VCaP (cell line): Measurements from ENCODE around the gene ANO10.

Experiments used
- H3K27ac ChIP-seq: fragments of 450-650 bp; 2 replicates; pipeline ENCODE4 v1.5.1; 2017
- TF ChIP-seq, protein P1 (sequence below): fragments of 450-650 bp; conservative IDR thresholded peaks from 2 replicates; pipeline ENCODE4 v1.5.1; 2017; ENCODE audit warnings: mild to moderate bottlenecking, moderate library complexity

Gene ANO10

DNA sequence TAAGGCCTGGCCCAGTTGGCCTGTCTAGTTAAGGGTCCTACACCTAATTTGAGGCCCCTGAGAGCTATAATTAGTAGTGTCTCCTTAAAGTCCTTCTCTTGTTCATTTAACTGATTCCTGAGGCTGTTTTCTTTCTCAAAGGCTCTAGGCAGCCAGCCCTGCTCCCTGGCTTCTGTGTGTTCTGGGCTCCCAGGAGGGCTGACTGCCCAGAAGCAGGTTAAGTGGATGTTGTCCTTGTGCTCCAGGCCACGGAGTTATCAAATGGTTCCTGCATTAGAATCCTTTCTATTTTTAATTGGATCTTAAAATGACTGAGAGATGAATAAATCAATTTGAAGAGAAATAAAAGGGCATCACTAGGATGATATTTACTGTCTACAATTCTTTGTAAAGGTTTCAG, 195.4 kb downstream of the ANO10 start:
- TF ChIP-seq, protein P1, sequence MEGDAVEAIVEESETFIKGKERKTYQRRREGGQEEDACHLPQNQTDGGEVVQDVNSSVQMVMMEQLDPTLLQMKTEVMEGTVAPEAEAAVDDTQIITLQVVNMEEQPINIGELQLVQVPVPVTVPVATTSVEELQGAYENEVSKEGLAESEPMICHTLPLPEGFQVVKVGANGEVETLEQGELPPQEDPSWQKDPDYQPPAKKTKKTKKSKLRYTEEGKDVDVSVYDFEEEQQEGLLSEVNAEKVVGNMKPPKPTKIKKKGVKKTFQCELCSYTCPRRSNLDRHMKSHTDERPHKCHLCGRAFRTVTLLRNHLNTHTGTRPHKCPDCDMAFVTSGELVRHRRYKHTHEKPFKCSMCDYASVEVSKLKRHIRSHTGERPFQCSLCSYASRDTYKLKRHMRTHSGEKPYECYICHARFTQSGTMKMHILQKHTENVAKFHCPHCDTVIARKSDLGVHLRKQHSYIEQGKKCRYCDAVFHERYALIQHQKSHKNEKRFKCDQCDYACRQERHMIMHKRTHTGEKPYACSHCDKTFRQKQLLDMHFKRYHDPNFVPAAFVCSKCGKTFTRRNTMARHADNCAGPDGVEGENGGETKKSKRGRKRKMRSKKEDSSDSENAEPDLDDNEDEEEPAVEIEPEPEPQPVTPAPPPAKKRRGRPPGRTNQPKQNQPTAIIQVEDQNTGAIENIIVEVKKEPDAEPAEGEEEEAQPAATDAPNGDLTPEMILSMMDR: no peak
- no peak overlapping the region; the same call in 1 of the 2 replicates for H3K27ac ChIP-seq

- TF ChIP-seq, protein P1: no peak
Measured at GRCh38 chr3:43425829-43426228, 196.0 kb downstream of the ANO10 start.

DNA sequence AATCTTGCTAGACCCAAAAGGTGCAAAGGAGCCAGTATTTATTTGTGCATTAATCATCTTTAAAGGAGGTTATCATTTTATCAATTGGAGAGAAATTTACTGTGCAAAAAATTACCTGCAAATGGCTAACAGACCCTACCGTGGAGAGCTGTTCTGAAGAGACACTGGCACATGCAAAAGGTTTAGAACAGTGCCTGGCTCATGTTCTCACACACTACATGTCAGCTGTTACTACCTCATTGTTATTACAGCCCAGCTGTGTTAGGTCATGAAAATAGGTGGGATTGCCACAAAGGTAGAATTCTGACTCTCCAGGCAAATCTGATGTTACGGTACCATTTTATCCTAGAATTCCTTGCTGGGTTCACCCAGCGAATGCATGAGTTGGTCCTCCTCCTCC, 198.2 kb downstream of the ANO10 start:
- TF ChIP-seq, protein P1: no peak
- H3K27ac ChIP-seq: peak overlapping the region; percentile 74

More at GRCh38 chr3:43425829-43426228, 196.0 kb downstream of the ANO10 start:
- no peak overlapping the region for H3K27ac ChIP-seq

GRCh38 chr3:43423142-43423541, 198.7 kb downstream of the ANO10 start:
- TF ChIP-seq, protein P1: no peak
- H3K27ac ChIP-seq: peak overlapping the region; percentile 74

DNA sequence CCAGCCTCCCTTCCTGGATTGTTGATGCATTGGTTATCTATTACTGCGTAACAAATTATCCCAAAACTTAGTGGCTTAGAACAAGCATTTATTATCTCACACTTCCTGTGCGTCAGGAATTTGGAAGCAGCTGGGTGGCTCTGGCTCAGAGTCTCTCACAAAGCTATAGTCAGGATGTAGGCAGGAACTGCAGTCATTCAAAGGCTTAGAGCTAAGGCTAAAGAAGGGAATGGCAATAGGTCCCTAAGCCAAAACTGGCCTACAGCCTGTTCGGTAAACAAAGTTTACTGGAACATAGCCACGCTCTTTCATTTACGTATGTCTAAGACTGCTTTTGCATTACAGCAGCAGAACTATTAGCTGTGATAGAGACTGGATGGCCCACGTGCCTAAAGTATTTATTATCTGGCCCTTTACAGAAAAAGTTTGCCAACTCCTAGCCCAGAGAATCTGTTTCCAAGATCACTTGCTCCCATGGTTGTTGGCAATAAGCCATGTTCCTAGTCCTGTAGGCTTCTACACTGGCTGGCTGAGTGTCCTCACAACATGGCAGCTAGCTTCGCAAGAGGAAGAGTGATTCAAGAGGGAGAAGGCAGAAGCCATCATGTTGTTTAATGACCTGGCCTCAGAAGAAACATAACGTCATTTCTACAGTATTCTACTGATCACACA, 203.1 kb downstream of the ANO10 start:
- H3K27ac ChIP-seq: peak overlapping the region; percentile 64
- TF ChIP-seq, protein P1: no peak

GRCh38 chr3:43417133-43417532, 204.7 kb downstream of the ANO10 start:
- TF ChIP-seq, protein P1: no peak
- H3K27ac ChIP-seq: peak overlapping the region; percentile 97; the same call in 1 of the 2 replicates

DNA sequence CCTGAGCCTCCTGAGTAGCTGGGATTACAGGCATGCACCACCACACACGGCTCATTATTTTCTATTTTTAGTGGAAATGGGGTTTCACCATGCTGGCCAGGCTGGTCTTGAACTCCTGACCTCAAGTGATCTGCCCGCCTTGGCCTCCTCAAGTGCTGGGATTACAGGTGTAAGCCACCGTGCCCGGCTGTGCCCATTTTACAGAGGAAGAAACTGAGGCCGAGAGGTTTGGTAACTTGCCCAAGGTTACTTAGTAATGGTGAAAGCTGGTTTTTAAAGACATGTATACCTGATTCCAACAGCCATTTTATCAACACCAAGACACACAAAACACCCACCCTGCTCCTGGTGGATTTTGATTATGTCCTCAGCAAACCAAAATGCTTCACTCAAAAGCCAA, 206.7 kb downstream of the ANO10 start:
- H3K27ac ChIP-seq: peak overlapping the region; percentile 97
- TF ChIP-seq, protein P1: no peak
